SHP77 treated with DMSO at 0.1 percent for 48 hours (cell line): ENCODE data around the gene DAD1.
"Not testable (repeated sequence)": the region's sequence is repeated elsewhere in the genome, so short reads cannot be mapped to it uniquely, and the experiment has no call there.

Source experiments
- DNase-seq: peaks from one replicate; lab custom pipeline; 2025; lab: John Stamatoyannopoulos, UW

DAD1 gene

DNA sequence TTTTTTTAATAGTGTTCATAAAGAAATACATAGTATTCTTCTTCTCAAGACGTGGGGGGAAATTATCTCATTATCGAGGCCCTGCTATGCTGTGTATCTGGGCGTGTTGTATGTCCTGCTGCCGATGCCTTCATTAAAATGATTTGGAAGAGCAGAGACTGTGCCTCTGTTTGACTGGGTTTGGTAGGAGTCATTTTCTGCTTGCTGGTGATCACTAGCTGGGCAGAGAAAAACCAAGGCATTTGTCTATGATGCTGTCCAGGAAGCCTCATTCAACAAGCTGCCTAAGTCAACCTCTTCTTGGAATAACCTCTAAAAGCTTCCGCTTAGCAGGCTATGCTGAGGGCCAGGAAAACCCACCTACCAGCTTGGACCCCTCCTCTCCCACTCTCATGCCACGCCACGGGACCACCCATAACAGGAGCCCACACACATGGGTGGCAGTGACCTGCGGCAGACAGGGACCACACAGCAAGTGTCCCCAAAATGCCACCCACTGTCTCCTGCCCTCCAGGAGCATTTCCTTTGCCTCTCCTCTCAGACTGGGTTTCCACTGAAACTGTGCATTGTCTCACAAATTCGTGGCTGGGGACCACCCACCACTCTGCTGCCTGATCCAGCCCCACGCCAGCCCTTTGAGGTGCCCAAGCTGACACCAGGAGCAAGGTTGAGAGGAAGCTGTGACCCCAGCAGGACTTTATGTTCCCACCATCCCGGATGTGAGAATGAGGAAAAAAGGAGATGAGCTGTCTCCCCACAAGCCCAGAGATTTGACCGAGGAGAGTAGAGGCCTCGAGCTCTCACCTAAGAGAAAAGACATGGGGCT is 36.8 kb downstream of the DAD1 start:
- DNase-seq, result no peak

- DNase-seq, result no peak
Observed at GRCh38 chr14:22551605-22551997, 37.4 kb downstream of the DAD1 start.

DNA sequence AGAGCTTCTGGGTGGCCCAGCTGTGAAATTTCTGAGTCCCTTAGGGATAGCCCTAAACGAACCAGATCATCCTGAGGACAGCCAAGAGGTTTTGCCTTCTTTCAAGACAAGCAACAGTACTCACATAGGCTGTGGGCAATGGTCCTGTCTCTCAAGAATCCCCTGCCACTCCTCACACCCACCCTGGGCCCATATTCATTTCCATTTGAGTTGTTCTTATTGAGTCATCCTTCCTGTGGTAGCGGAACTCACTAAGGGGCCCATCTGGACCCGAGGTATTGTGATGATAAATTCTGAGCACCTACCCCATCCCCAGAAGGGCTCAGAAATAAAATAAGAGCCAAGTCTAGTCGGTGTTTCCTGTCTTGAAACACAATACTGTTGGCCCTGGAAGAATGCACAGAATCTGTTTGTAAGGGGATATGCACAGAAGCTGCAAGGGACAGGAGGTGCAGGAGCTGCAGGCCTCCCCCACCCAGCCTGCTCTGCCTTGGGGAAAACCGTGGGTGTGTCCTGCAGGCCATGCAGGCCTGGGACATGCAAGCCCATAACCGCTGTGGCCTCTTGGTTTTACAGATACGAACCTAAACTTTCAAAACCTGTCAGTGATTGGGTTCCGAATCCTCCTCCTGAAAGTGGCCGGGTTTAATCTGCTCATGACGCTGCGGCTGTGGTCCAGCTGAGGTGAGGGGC is 38.9 kb downstream of the DAD1 start:
- DNase-seq, result no peak

DNA sequence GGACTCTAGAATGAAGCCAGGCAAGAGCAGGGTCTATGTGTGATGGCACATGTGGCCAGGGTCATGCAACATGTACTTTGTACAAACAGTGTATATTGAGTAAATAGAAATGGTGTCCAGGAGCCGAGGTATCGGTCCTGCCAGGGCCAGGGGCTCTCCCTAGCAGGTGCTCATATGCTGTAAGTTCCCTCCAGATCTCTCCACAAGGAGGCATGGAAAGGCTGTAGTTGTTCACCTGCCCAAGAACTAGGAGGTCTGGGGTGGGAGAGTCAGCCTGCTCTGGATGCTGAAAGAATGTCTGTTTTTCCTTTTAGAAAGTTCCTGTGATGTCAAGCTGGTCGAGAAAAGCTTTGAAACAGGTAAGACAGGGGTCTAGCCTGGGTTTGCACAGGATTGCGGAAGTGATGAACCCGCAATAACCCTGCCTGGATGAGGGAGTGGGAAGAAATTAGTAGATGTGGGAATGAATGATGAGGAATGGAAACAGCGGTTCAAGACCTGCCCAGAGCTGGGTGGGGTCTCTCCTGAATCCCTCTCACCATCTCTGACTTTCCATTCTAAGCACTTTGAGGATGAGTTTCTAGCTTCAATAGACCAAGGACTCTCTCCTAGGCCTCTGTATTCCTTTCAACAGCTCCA is 39.6 kb downstream of the DAD1 start:
- no peak for DNase-seq

DNA sequence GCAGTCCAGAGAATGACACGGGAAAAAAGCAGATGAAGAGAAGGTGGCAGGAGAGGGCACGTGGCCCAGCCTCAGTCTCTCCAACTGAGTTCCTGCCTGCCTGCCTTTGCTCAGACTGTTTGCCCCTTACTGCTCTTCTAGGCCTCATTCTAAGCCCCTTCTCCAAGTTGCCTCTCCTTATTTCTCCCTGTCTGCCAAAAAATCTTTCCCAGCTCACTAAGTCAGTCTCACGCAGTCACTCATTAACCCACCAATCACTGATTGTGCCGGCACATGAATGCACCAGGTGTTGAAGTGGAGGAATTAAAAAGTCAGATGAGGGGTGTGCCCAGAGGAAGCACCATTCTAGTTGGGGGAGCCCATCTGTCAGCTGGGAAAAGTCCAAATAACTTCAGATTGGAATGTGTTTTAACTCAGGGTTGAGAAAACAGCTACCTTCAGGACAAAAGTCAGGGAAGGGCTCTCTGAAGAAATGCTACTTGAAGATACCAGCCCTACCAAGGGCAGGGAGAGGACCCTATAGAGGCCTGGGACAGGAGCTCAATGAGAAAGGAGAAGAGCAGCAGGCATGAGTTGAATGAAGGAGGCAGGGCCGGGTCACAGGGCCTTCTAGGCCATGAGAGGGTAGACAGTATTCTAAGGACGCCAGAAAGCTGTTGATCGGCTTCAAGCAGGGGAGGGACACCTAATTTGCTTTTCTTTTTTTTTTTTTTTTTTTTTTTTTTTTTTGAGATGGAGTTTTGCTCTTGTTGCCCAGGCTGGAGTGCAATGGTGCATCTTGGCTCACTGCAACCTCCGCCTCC is 40.9 kb downstream of the DAD1 start:
- no peak for DNase-seq

GRCh38 chr14:22547313-22547947 is 41.6 kb downstream of the DAD1 start:
- no peak for DNase-seq

GRCh38 chr14:22546722-22547071 is 42.3 kb downstream of the DAD1 start:
- no peak for DNase-seq

DNA sequence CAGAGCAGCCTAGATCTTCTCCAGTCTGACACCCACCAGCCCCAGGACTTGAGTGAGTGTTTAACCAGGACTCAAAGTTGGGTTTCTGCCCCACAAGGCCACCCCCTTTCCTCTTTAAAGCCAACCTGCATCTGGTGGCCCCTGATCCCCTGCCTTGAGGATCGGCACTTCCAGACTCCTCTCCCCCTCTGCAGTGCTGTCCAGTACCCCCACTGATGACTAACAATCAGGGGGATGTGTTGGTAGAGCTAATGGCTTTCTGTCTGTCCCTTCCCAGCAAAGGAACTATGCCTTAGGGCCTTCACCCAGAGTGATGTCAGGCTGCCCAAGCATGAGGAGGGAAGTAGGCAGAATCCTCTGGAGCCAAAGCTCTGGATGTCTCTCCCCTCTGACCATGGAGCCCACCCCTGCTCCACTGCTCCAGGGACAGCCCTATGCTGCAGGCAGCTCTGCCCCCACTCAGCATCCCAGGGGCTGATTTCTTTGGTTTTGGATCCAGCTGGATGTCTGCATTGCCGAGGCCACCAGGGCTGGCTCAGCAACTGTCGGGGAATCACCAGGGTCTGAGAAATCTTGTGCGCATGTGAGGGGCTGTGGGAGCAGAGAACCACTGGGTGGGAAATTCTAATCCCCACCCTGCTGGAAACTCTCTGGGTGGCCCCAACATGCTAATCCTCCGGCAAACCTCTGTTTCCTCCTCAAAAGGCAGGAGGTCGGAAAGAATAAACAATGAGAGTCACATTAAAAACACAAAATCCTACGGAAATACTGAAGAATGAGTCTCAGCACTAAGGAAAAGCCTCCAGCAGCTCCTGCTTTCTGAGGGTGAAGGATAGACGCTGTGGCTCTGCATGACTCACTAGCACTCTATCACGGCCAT is 42.9 kb downstream of the DAD1 start:
- no peak for DNase-seq

- no peak for DNase-seq
Observed at GRCh38 chr14:22544881-22545420, 44.1 kb downstream of the DAD1 start.

- no peak for DNase-seq
Observed at GRCh38 chr14:22544406-22544805, 44.6 kb downstream of the DAD1 start.

DNA sequence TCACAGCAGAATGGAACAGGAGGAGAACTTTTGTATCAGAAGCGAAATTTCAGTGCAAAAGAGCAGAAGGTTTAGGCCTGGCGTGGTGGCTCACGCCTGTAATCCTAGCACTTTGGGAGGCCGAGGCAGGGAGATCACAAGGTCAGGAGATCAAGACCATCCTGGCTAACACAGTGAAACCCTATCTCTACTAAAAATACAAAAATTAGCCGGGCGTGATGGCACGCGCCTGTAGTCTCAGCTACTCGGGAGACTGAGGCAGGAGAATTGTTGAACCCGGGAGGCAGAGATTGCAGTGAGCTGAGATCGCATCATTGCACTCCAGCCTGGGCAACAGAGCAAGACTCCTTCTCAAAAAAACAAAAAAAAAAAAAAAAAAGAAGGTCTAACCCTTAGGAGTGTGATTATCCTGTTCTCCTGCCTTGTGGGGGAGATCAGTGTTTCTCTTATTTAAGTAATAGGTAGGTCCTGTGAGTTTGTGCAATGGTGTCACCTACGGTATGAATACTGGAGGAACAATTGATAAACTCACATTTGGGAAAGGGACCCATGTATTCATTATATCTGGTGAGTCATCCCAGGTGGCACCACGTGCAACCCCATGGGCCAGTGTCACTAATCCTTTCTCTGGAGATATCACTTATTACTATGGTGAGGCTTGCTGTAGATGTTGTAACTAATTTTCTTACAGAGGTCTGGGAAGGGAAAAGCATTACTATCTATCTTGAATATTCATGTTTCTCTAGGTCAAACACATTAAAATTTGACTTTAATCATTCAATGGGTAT is 45.3 kb downstream of the DAD1 start:
- not testable (repeated sequence) for DNase-seq

- DNase-seq, result no peak
Observed at GRCh38 chr14:22542360-22542759, 46.7 kb downstream of the DAD1 start.

- no peak for DNase-seq
Observed at GRCh38 chr14:22541721-22542120, 47.3 kb downstream of the DAD1 start.

DNA sequence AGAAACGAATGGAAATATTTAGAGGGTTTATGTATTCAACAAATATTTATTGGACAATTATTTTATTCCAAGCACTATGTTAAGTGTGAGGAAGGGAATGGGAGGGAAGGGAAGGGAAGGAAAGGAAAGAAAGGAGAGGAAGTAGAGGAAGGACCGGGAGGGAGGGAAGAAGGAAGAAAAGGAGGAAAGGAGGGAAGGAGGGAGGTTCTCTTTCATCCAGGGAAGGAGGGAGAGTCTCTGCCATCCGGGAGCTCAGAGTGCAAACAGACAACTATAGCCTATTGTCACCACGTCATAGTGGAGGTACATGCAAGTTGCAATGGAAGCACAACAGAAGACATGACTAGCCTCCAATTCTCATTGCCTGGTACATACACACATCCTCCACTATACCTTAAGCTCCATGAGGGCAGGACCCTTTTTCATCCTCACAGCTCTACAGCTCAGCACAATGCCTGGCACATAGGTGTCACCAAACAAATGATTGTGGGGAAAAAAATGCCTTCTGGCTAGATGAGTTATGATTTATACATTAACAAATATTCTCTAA is 48.1 kb downstream of the DAD1 start:
- no peak for DNase-seq

DNA sequence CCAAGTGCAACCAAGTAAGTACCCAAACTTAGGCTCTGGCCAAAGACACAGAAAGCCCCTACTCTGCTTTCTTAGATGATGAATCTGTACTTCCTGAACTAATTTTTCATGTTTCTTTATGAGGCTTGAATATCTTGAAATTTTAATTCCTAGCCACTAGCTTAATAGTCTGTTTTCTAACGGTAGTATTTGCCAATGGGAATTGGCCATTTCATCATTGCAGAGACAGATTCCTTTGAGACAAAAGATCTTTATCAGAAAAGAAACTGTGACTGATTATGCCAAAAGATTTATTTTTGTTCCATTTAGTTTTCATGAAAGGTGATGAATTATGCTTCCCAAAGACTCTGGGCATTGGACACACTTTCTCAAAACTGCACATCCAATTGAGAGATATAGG is 48.7 kb downstream of the DAD1 start:
- no peak for DNase-seq

GRCh38 chr14:22539831-22540230 is 49.2 kb downstream of the DAD1 start:
- DNase-seq, result no peak

DNA sequence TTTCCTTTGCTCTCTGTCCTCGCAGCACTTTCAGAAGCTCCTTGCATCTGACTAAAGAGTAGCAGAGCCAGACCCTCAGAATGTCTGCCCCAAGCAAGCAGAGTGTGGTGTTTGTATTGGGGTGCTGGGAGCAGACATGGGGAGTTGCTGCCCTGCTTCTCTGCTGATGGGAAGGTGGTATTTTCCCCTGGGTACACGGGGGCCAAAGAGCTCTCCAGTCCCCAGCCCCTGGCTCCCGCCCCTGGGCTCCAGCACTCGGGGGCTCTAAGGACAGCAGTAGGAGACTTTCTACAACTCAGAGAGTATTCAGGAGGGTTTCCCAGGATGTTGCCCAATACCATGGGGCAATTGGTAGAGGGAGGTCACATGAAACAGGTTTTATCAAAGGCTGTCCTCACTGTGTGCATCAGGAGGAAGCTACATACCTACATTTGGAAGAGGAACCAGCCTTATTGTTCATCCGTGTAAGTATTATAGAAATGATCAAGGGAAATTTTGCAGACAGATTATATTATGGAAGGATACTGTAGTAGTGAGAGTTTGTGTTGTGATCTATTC is 50.3 kb downstream of the DAD1 start:
- DNase-seq, result no peak

GRCh38 chr14:22537436-22538310 is 51.4 kb downstream of the DAD1 start:
- no peak for DNase-seq
